Mucosa of descending colon (tissue), 3 donors: ENCODE results near the gene MEIOC. TPM values are rescaled to one million over a fixed set of nuclear protein-coding genes. Genes with fewer than 3 reads are reported as not detected.
"Not testable (repeated sequence)": the region's sequence is repeated elsewhere in the genome, so short reads cannot be mapped to it uniquely, and the experiment has no call there.

Experiments
- ATAC-seq: fragments of 200-7000 bp; cut with Tn5 transposase; one replicate; pipeline ENCODE4 v1.9.1; 2020; ENCODE audit warnings: mild to moderate bottlenecking, moderate library complexity
- DNase-seq, 3 donors: peaks; one replicate each; pipeline ENCODE4 v3.0.0-alpha.2; 2020
- H3K36me3 ChIP-seq: fragments of 200-600 bp; one replicate; pipeline ENCODE4 v1.8.0; 2021; ENCODE audit warnings: low read depth, mild to moderate bottlenecking
- H3K4me1 ChIP-seq: fragments of 200-600 bp; one replicate; pipeline ENCODE4 v1.8.0; 2021; ENCODE audit warnings: low read depth, mild to moderate bottlenecking
- H3K4me3 ChIP-seq: fragments of 200-600 bp; one replicate; pipeline ENCODE4 v1.8.0; 2021; ENCODE audit warnings: mild to moderate bottlenecking
- H3K9me3 ChIP-seq: fragments of 200-600 bp; one replicate; pipeline ENCODE4 v1.8.0; 2021; ENCODE audit warnings: mild to moderate bottlenecking
- CTCF ChIP-seq: fragments of 200-600 bp; IDR thresholded peaks from one replicate; pipeline ENCODE4 v1.8.0; 2022; ENCODE audit warnings: antibody characterized with exemption, mild to moderate bottlenecking
- intact Hi-C, 2 donors: fragments of 100-400 bp; cut with DNase I in 1 of 2; cut with micrococcal nuclease in 1 of 2; formaldehyde crosslinking; loops; one replicate each; pipeline versions ENCODE4 v1.11.0 to v1.11.1; 2022; cut with DNase I, micrococcal nuclease
- total RNA-seq, 3 donors: library from RNA; stranded (reverse); fragmentation: NEBNext Ultra II Directional in 2 of 3; extraction: Animal tissue kit (Norgen Biotek cat#: 25700) in 2 of 3; gene quantifications; one replicate each; pipeline versions ENCODE4 v1.2.1 to v1.2.4, GENCODE V29; 2021 to 2023
- donor health status: DM: no; HTN: no; CAD: no; lungs with moderate emphysema.
- donor health status: DM: no; HTN: no; CAD: no.
- donor health status: DM: no; HTN: yes; CAD: no.

The MEIOC gene
- total RNA-seq, 3 donors from 2014 or later: 0.16 TPM; not detected in 2

GRCh38 chr17:44664867-44665266, 8.6 kb downstream of the MEIOC start:
- no peaks in the 10 kb centered on the region for H3K4me1 ChIP-seq
- DNase-seq (no peak), ATAC-seq (no peak)
- H3K4me3 ChIP-seq: no peak overlapping the region
- no peaks in the 10 kb centered on the region for H3K9me3 ChIP-seq
- intact Hi-C loops: no loop called here
- TF ChIP-seq CTCF: no peak
- no peaks in the 10 kb centered on the region for H3K36me3 ChIP-seq

GRCh38 chr17:44666006-44666405, 9.7 kb downstream of the MEIOC start:
- no peak for DNase-seq
- TF ChIP-seq CTCF: no peak
- intact Hi-C loops: no loop called here

GRCh38 chr17:44672479-44673093, 16.3 kb downstream of the MEIOC start:
- ATAC-seq (no peak), DNase-seq (no peak)
- Histone ChIP-seq H3K36me3 (no peaks in the 10 kb centered on the region), H3K4me1 (no peaks in the 10 kb centered on the region), H3K9me3 (no peaks in the 10 kb centered on the region), H3K4me3 (no peak overlapping the region)
- no peak for TF ChIP-seq CTCF
- intact Hi-C loops: no loop called here

More at GRCh38 chr17:44666006-44666405, 9.7 kb downstream of the MEIOC start:
- Histone ChIP-seq H3K4me1 (no peaks in the 10 kb centered on the region), H3K36me3 (no peaks in the 10 kb centered on the region), H3K9me3 (no peaks in the 10 kb centered on the region), H3K4me3 (no peak overlapping the region)
- no peak for ATAC-seq

- TF ChIP-seq CTCF: no peak
- intact Hi-C loops: no loop called here
- H3K9me3 ChIP-seq: no peaks in the 10 kb centered on the region
- H3K4me1 ChIP-seq: no peaks in the 10 kb centered on the region
- H3K36me3 ChIP-seq: no peaks in the 10 kb centered on the region
- no peak overlapping the region for H3K4me3 ChIP-seq
- no peak for ATAC-seq
- no peak for DNase-seq
Measured at GRCh38 chr17:44673893-44674292, 17.6 kb downstream of the MEIOC start.

- ATAC-seq: no peak
- no peak for TF ChIP-seq CTCF
- Histone ChIP-seq H3K36me3 (no peaks in the 10 kb centered on the region), H3K9me3 (no peaks in the 10 kb centered on the region), H3K4me1 (no peaks in the 10 kb centered on the region), H3K4me3 (no peak overlapping the region)
- intact Hi-C loops: no loop called here
- no peak for DNase-seq
Measured at GRCh38 chr17:44677136-44677535, 20.9 kb downstream of the MEIOC start.

GRCh38 chr17:44683303-44683702, 27.0 kb downstream of the MEIOC start:
- ATAC-seq, intact Hi-C loops, H3K9me3 ChIP-seq, H3K4me3 ChIP-seq, H3K4me1 ChIP-seq, DNase-seq, H3K36me3 ChIP-seq: not testable (repeated sequence)
